B cell (primary cell): ENCODE data around the gene LRRC10B.

Experiments used
- EZH2 ChIP-seq: IDR thresholded peaks from 2 replicates; pipeline ENCODE4 v1.6.1; 2012; ENCODE audit warnings: borderline replicate concordance, low read depth, mild to moderate bottlenecking, moderate library complexity, low read length; ENCODE audit not compliant: insufficient read depth, poor library complexity, severe bottlenecking
- TF ChIP-seq, protein P1 (sequence below): fragments of 200-600 bp; IDR thresholded peaks from one replicate; pipeline ENCODE4 v1.8.0; 2022; ENCODE audit warnings: antibody characterized with exemption, mild to moderate bottlenecking

DNA sequence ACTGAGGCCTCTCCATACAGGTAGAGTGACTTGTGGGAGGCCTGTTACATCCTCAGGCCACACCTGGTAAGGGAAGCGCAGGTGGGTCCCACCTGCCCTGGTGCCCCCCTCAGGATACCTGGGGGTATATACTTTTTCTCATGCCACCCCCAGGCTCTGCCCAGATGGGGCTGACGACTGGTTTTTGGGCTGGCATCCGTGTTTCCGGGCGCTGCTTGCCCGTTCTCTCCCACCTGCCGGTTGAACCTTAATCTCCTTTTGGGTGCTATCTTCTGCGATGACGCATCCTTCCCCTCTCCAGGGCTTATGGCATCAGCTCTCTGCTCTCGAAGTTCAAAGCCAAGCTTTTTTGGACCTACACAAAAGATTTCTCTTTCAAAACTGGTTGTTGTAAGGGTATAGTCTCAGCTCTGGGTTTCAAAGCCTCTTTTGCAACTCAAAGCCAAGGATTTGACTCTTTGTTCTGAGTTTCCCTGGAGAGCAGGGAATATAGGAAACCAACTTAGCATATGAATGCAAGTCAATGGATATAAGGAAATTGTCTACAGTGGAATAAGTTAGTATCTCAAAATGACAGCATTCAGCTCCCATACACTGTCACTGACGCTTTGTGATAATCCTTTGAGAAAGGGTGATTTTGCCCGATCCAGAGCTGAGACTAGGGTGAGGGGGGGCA, 8.6 kb upstream of the LRRC10B start:
- no peak for TF ChIP-seq EZH2
- TF ChIP-seq, protein P1, sequence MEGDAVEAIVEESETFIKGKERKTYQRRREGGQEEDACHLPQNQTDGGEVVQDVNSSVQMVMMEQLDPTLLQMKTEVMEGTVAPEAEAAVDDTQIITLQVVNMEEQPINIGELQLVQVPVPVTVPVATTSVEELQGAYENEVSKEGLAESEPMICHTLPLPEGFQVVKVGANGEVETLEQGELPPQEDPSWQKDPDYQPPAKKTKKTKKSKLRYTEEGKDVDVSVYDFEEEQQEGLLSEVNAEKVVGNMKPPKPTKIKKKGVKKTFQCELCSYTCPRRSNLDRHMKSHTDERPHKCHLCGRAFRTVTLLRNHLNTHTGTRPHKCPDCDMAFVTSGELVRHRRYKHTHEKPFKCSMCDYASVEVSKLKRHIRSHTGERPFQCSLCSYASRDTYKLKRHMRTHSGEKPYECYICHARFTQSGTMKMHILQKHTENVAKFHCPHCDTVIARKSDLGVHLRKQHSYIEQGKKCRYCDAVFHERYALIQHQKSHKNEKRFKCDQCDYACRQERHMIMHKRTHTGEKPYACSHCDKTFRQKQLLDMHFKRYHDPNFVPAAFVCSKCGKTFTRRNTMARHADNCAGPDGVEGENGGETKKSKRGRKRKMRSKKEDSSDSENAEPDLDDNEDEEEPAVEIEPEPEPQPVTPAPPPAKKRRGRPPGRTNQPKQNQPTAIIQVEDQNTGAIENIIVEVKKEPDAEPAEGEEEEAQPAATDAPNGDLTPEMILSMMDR: no peak
